Keratinocyte (primary cell): ENCODE measurements around the gene RPS3A.

Experiments used
- EZH2 ChIP-seq: IDR thresholded peaks from one replicate; pipeline ENCODE4 v1.6.1; 2012; ENCODE audit warnings: inconsistent platforms, mild to moderate bottlenecking, low read length, moderate library complexity
- TF ChIP-seq, protein P1 (sequence below), 3 experiments: IDR thresholded peaks in 1 of 3; conservative IDR thresholded peaks in 1 of 3; optimal IDR thresholded peaks in 1 of 3; 2 replicates in 2 of 3; 3 replicates in 1 of 3; pipeline versions ENCODE3 to v1.5.1; 2011; ENCODE audit warnings: low read length in 3 of 3, mild to moderate bottlenecking in 3 of 3, moderate library complexity in 2 of 3, control low read depth in 1 of 3, inconsistent platforms in 1 of 3; ENCODE audit not compliant: insufficient read depth in 2 of 3; ENCODE audit errors: extremely low read depth in 1 of 3

- TF ChIP-seq, protein P1, sequence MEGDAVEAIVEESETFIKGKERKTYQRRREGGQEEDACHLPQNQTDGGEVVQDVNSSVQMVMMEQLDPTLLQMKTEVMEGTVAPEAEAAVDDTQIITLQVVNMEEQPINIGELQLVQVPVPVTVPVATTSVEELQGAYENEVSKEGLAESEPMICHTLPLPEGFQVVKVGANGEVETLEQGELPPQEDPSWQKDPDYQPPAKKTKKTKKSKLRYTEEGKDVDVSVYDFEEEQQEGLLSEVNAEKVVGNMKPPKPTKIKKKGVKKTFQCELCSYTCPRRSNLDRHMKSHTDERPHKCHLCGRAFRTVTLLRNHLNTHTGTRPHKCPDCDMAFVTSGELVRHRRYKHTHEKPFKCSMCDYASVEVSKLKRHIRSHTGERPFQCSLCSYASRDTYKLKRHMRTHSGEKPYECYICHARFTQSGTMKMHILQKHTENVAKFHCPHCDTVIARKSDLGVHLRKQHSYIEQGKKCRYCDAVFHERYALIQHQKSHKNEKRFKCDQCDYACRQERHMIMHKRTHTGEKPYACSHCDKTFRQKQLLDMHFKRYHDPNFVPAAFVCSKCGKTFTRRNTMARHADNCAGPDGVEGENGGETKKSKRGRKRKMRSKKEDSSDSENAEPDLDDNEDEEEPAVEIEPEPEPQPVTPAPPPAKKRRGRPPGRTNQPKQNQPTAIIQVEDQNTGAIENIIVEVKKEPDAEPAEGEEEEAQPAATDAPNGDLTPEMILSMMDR (optimal IDR thresholded peaks at IDR 0.05 in 1 of 3, IDR thresholded peaks at IDR 0.05 in 1 of 3, conservative IDR thresholded peaks at IDR 0.05 in 1 of 3; ENCODE audit: extremely low read depth in 1 of 3, insufficient read depth in 2 of 3, low read length in 3 of 3) = no peak
- TF ChIP-seq EZH2 = no peak
These were observed 43.3 kb downstream of the RPS3A start for GRCh38 chr4:151142758-151143157.
